PC-9 (cell line): ENCODE measurements around the gene ITFG1. TPM values are rescaled to one million over a fixed set of nuclear protein-coding genes. Genes with fewer than 3 reads are reported as not detected.

ENCODE experiments used
- BruUV-seq: library from RNA; stranded (reverse); fragments of 400-500 nt; replicated peaks from 2 replicates; lab custom pipeline; 2021; lab: Mats Ljungman, UMichigan
- CTCF ChIA-PET: fragments of 300-600 bp; sonication (Branson Sonifier 250); formaldehyde crosslinking; loops from one replicate; lab custom pipeline; 2022; ENCODE audit warnings: antibody characterized with exemption; lab: Charles Lee
- POLR2A ChIA-PET: fragments of 300-600 bp; sonication (Branson Sonifier 250); formaldehyde crosslinking; loops from one replicate; lab custom pipeline; 2022; ENCODE audit warnings: antibody characterized with exemption; ENCODE audit not compliant: unreplicated experiment; lab: Charles Lee
- DNase-seq, 2 experiments: peaks; one replicate each; pipeline versions ENCODE4 v3.0.0 to v3.0.0-alpha.2; 2015 to 2022; ENCODE audit warnings: mixed read lengths in 1 of 2
- H2AFZ ChIP-seq: fragments of 200-600 bp; sonication (generic); 2 replicates; pipeline ENCODE4 v1.8.1; 2017; ENCODE audit warnings: antibody characterized with exemption
- H3F3A ChIP-seq: fragments of 200-600 bp; sonication (generic); 2 replicates; pipeline ENCODE4 v1.8.1; 2017; ENCODE audit warnings: antibody characterized with exemption, mild to moderate bottlenecking, low read depth; ENCODE audit not compliant: insufficient read depth
- H3K27ac ChIP-seq: fragments of 200-600 bp; sonication (generic); 2 replicates; pipeline ENCODE4 v1.6.1; 2016; ENCODE audit warnings: mixed run types
- H3K27me3 ChIP-seq: fragments of 200-600 bp; sonication (generic); 2 replicates; pipeline ENCODE4 v1.6.1; 2016; ENCODE audit warnings: low read depth, mixed run types; ENCODE audit not compliant: insufficient read depth
- H3K36me3 ChIP-seq: fragments of 200-600 bp; sonication (generic); 2 replicates; pipeline ENCODE4 v1.6.1; 2016; ENCODE audit warnings: low read depth, mixed run types
- H3K4me1 ChIP-seq: fragments of 200-600 bp; sonication (generic); replicated peaks from 2 replicates; pipeline ENCODE4 v1.6.1; 2016; ENCODE audit warnings: mixed run types; ENCODE audit not compliant: insufficient read depth
- H3K4me2 ChIP-seq: fragments of 200-600 bp; sonication (generic); 2 replicates; pipeline ENCODE4 v1.6.1; 2017; ENCODE audit warnings: mixed run types
- H3K4me3 ChIP-seq: fragments of 200-600 bp; sonication (generic); 2 replicates; pipeline ENCODE4 v1.6.1; 2016; ENCODE audit warnings: mixed run types
- H3K79me2 ChIP-seq: fragments of 200-600 bp; sonication (generic); 2 replicates; pipeline ENCODE4 v1.6.1; 2017; ENCODE audit warnings: low read depth, mixed run types
- H3K9me2 ChIP-seq: fragments of 200-600 bp; sonication (generic); 2 replicates; pipeline ENCODE4 v1.8.1; 2017; ENCODE audit warnings: mild to moderate bottlenecking; ENCODE audit not compliant: insufficient read depth
- H3K9me3 ChIP-seq: fragments of 200-600 bp; sonication (generic); 2 replicates; pipeline ENCODE4 v1.8.1; 2016; ENCODE audit warnings: low read depth; ENCODE audit not compliant: insufficient read depth
- H4K20me1 ChIP-seq: fragments of 200-600 bp; sonication (generic); 2 replicates; pipeline ENCODE4 v1.8.1; 2017; ENCODE audit not compliant: insufficient read depth
- EZH2 ChIP-seq: fragments of 200-600 bp; sonication (generic); IDR thresholded peaks from 2 replicates; pipeline ENCODE4 v1.8.0; 2017; ENCODE audit warnings: antibody characterized with exemption, low read depth
- intact Hi-C: fragments of 100-400 bp; cut with micrococcal nuclease; formaldehyde crosslinking; loops from one replicate; pipeline ENCODE4 v1.10.0; 2022; ENCODE audit not compliant: unreplicated experiment
- total RNA-seq: library from RNA; stranded (reverse); gene quantifications from 2 replicates; pipeline ENCODE4 v1.2.3, GENCODE V29; 2021
- TF ChIP-seq, protein P1 (sequence below): fragments of 200-600 bp; sonication (generic); conservative IDR thresholded peaks from 2 replicates; pipeline ENCODE4 v1.6.1; 2017; ENCODE audit warnings: mixed run types, antibody characterized with exemption, mild to moderate bottlenecking, moderate library complexity

Gene ITFG1
- total RNA-seq, 1 experiment from 2014 or later, result 33.0 TPM

DNA sequence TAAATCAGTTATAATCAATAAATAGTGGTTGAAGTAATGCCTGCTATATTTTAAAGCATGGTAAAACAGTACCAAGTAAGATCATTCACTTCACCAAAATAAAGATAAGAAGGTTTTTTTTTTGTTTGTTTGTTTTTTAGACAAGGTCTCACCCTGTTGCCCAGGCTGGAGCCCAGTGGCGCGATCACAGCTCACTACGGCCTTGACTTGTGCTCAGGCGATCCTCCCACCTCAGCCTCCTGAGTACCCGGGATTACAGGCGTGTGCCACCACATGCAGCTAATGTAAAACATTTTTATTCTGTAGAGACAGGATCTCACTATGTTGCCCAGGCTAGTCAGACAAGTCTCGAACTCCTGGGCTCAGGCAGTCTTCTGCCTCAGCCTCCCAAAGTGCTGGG is 232.6 kb downstream of the ITFG1 start:
- Histone ChIP-seq H3K4me2 (no peak overlapping the region), H3K4me3 (no peak overlapping the region), H3K4me1 (no peaks in the 10 kb centered on the region), H2AFZ (no peak overlapping the region), H4K20me1 (no peaks in the 10 kb centered on the region; the same call in 1 of the 2 replicates), H3K9me3 (no peaks in the 10 kb centered on the region), H3F3A (no peaks in the 10 kb centered on the region), H3K27me3 (no peaks in the 10 kb centered on the region), H3K27ac (no peak overlapping the region), H3K79me2 (no peaks in the 10 kb centered on the region), H3K36me3 (no peaks in the 10 kb centered on the region), H3K9me2 (no peaks in the 10 kb centered on the region)
- no peak for TF ChIP-seq EZH2
- TF ChIP-seq, protein P1, sequence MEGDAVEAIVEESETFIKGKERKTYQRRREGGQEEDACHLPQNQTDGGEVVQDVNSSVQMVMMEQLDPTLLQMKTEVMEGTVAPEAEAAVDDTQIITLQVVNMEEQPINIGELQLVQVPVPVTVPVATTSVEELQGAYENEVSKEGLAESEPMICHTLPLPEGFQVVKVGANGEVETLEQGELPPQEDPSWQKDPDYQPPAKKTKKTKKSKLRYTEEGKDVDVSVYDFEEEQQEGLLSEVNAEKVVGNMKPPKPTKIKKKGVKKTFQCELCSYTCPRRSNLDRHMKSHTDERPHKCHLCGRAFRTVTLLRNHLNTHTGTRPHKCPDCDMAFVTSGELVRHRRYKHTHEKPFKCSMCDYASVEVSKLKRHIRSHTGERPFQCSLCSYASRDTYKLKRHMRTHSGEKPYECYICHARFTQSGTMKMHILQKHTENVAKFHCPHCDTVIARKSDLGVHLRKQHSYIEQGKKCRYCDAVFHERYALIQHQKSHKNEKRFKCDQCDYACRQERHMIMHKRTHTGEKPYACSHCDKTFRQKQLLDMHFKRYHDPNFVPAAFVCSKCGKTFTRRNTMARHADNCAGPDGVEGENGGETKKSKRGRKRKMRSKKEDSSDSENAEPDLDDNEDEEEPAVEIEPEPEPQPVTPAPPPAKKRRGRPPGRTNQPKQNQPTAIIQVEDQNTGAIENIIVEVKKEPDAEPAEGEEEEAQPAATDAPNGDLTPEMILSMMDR, result no peak
- CTCF ChIA-PET, result no interaction called here
- intact Hi-C loops, result no loop called here
- POLR2A ChIA-PET, result no interaction called here
- no peak for DNase-seq
- BruUV-seq, result no TSS peak

DNA sequence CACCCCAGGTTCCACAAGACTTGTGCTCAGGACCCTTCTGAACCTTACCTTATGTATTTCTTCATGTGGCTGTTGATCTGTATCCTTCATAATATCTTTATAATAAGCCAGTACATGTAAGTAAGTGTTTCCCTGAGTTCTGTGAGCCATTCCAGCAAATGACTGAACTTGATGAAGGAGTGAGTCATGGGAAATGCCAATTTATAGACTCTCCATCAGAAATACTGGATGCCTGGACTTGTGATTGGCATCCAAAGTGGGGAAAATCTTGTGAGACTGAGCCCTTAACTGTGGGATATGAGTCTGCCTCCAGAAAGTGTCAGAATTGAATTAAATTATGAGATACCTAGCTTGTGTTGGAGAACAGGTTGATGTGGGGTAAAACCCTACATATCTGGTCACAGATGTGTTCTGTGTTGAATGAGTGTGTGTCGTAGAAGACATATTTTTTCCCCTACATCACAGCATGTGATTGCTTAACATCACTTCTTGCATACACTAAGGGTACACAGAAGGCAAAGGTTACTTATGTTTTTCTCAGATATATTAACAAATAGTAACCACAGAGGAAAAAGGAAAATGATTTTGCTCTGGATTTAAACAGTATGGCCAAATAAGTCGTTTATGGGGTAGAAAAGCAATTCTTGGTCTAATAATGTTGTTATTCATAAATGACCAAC is 247.0 kb downstream of the ITFG1 start:
- Histone ChIP-seq H3K4me1 (no peaks in the 10 kb centered on the region), H3K9me2 (no peaks in the 10 kb centered on the region), H3F3A (no peaks in the 10 kb centered on the region), H3K4me2 (no peak overlapping the region), H3K27me3 (no peaks in the 10 kb centered on the region), H3K36me3 (no peaks in the 10 kb centered on the region; the same call in 1 of the 2 replicates), H4K20me1 (no peaks in the 10 kb centered on the region), H3K9me3 (no peaks in the 10 kb centered on the region), H3K27ac (no peak overlapping the region), H3K4me3 (no peak overlapping the region), H3K79me2 (no peaks in the 10 kb centered on the region), H2AFZ (no peak overlapping the region)
- DNase-seq, result no peak
- TF ChIP-seq, protein P1, result no peak
- TF ChIP-seq EZH2, result no peak
- CTCF ChIA-PET, result no interaction called here
- intact Hi-C loops, result no loop called here
- BruUV-seq, result no TSS peak
- POLR2A ChIA-PET, result no interaction called here

DNA sequence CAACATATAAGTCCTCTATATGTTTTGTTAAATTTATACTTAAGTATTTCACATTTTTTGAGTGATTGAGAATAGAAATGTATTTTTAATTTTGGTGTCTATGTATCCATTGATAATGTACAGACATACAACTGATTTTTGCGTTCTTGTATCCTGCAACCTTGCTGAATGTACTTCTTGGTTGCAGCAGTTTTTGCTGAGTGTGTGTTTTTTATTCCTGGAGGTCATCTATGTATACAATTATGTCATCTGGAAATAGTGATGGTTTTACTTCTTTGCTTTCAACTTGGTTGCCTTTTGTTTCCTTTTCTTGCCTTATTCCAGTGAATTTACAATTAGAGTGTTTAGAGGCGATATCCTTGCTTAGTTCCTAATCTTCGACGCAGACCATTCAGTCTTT is 249.6 kb downstream of the ITFG1 start:
- Histone ChIP-seq H3K4me3 (no peak overlapping the region), H3K4me1 (no peaks in the 10 kb centered on the region), H3K27ac (no peak overlapping the region), H3F3A (no peaks in the 10 kb centered on the region), H3K9me3 (no peaks in the 10 kb centered on the region), H2AFZ (no peak overlapping the region), H4K20me1 (no peaks in the 10 kb centered on the region), H3K4me2 (no peak overlapping the region), H3K9me2 (no peaks in the 10 kb centered on the region), H3K79me2 (no peaks in the 10 kb centered on the region), H3K27me3 (no peaks in the 10 kb centered on the region), H3K36me3 (no peaks in the 10 kb centered on the region)
- TF ChIP-seq, protein P1, result no peak
- no peak for TF ChIP-seq EZH2
- intact Hi-C loops, result no loop called here
- ChIA-PET CTCF (no interaction called here), POLR2A (no interaction called here)
- no peak for DNase-seq
- no TSS peak for BruUV-seq
